Dermis blood vessel endothelial cell (primary cell): Measurements from ENCODE around the gene PIM2. TPM values are rescaled to one million over a fixed set of nuclear protein-coding genes. Genes with fewer than 3 reads are reported as not detected.

ENCODE experiments used
- total RNA-seq: library from RNA; depleted of rRNA; stranded (reverse); fragments of >200 nt; gene quantifications from 2 replicates; pipeline ENCODE4 v1.2.3, GENCODE V29; 2014

The PIM2 gene
- total RNA-seq, 1 donor from 2014 or later: 6.5 TPM

Other genes with a start within 250 kb of the PIM2 start
- 0.09 TPM in 1 of 2 replicates, not detected in the other for gene WAS, start 235.2 kb downstream of the PIM2 start, total RNA-seq
- 4.3 and 9.8 TPM in 2 replicates for gene SUV39H1, start 222.3 kb downstream of the PIM2 start, total RNA-seq
- 0.28 TPM in 1 of 2 replicates, not detected in the other for gene GLOD5, start 157.3 kb downstream of the PIM2 start, total RNA-seq
- gene GATA1, start 132.4 kb downstream of the PIM2 start, total RNA-seq: not detected in 2 replicates
- gene HDAC6, start 117.0 kb downstream of the PIM2 start, total RNA-seq: 37.3 and 42.8 TPM in 2 replicates
- not detected in 2 replicates for gene ERAS, start 92.5 kb downstream of the PIM2 start, total RNA-seq
- gene PCSK1N, start 83.4 kb downstream of the PIM2 start, total RNA-seq: 0.17 and 0.42 TPM in 2 replicates
- gene TIMM17B, start 21.3 kb downstream of the PIM2 start, total RNA-seq: 25.3 and 27.1 TPM in 2 replicates
- gene PQBP1, start 21.1 kb downstream of the PIM2 start, total RNA-seq: 75.2 and 87.1 TPM in 2 replicates
- 13.6 and 16.7 TPM in 2 replicates for gene SLC35A2, start 7.4 kb downstream of the PIM2 start, total RNA-seq
- gene OTUD5, start 38.6 kb upstream of the PIM2 start, total RNA-seq: 29.4 and 38.2 TPM in 2 replicates
- 0.34 and 0.79 TPM in 2 replicates for gene KCND1, start 52.8 kb upstream of the PIM2 start, total RNA-seq
- gene GRIPAP1, start 83.2 kb upstream of the PIM2 start, total RNA-seq: 29.7 and 30.8 TPM in 2 replicates
- gene TFE3, start 124.3 kb upstream of the PIM2 start, total RNA-seq: 22.8 and 32.2 TPM in 2 replicates
- 0.85 and 1.4 TPM in 2 replicates for gene CCDC120, start 140.0 kb upstream of the PIM2 start, total RNA-seq
- gene PRAF2, start 155.0 kb upstream of the PIM2 start, total RNA-seq: 2.7 and 5.5 TPM in 2 replicates
- gene WDR45, start 160.9 kb upstream of the PIM2 start, total RNA-seq: 26.2 and 27.9 TPM in 2 replicates
- gene GPKOW, start 204.7 kb upstream of the PIM2 start, total RNA-seq: 24.5 and 27.2 TPM in 2 replicates
- gene MAGIX, start 243.7 kb upstream of the PIM2 start, total RNA-seq: 0.68 and 0.84 TPM in 2 replicates